HepG2 (cell line): ENCODE data around the gene EPHA10. TPM values are rescaled to one million over a fixed set of nuclear protein-coding genes. Genes with fewer than 3 reads are reported as not detected.

Experiments used
- ARID4A ChIP-seq: sonication (generic); formaldehyde crosslinking; IDR thresholded peaks from 2 replicates; pipeline ENCODE4 v1.5.0; 2020; ENCODE audit warnings: mild to moderate bottlenecking, missing genetic modification reagents, borderline replicate concordance
- FOXM1 ChIP-seq: sonication (generic); formaldehyde crosslinking; IDR thresholded peaks from 2 replicates; pipeline ENCODE4 v1.5.0; 2020; ENCODE audit warnings: missing genetic modification reagents
- MAFF ChIP-seq: IDR thresholded peaks from 2 replicates; pipeline ENCODE4 v1.6.1; 2011; ENCODE audit warnings: low read depth, low read length, improper control_type of control experiment
- PCBP1 ChIP-seq: fragments of 200-400 bp; formaldehyde crosslinking; IDR thresholded peaks from 2 replicates; pipeline ENCODE4 v1.6.1; 2017; ENCODE audit warnings: mild to moderate bottlenecking, low read depth, low read length, borderline replicate concordance
- SAP130 ChIP-seq: IDR thresholded peaks from 2 replicates; pipeline ENCODE4 v1.6.1; 2016; ENCODE audit warnings: low read depth
- SATB2 ChIP-seq: sonication (generic); formaldehyde crosslinking; IDR thresholded peaks from 2 replicates; pipeline ENCODE4 v1.5.0; 2020; ENCODE audit warnings: missing genetic modification reagents
- TFDP1 ChIP-seq: IDR thresholded peaks from 2 replicates; pipeline ENCODE4 v1.6.1; 2016; ENCODE audit warnings: missing compliant biosample characterization, missing genetic modification reagents, borderline replicate concordance
- ZNF136 ChIP-seq: sonication (generic); formaldehyde crosslinking; IDR thresholded peaks from 2 replicates; pipeline ENCODE4 v1.8.1; 2022; ENCODE audit warnings: low read depth, mild to moderate bottlenecking, moderate library complexity, missing genetic modification reagents
- ZNF232 ChIP-seq: sonication (generic); formaldehyde crosslinking; IDR thresholded peaks from 2 replicates; pipeline ENCODE4 v1.4.0; 2020; ENCODE audit warnings: missing genetic modification reagents, borderline replicate concordance
- ZNF281 ChIP-seq: sonication (generic); formaldehyde crosslinking; IDR thresholded peaks from 2 replicates; pipeline ENCODE4 v1.4.0; 2020; ENCODE audit warnings: missing genetic modification reagents, borderline replicate concordance
- ZNF326 ChIP-seq: sonication (generic); formaldehyde crosslinking; IDR thresholded peaks from 2 replicates; pipeline ENCODE4 v1.4.0; 2020; ENCODE audit warnings: missing genetic modification reagents, borderline replicate concordance
- ZNF777 ChIP-seq: sonication (generic); formaldehyde crosslinking; IDR thresholded peaks from 2 replicates; pipeline ENCODE4 v1.4.0; 2020; ENCODE audit warnings: missing genetic modification reagents
- polyA plus RNA-seq, 8 experiments: library from polyadenylated mRNA; depleted of rRNA in 3 of 8; stranded (reverse) in 7 of 8; unstranded in 1 of 8; fragments of >200 nt; fragmentation: Illumina TruSeq in 4 of 8; extraction: Trizol in 4 of 8; gene quantifications; 2 replicates each; pipeline versions ENCODE4 v1.2.1 to v1.2.3, GENCODE V29; 2011 to 2016; ENCODE audit warnings: low read depth in 4 of 8, missing spikeins in 1 of 8, mixed read lengths in 1 of 8; ENCODE audit not compliant: insufficient read depth in 1 of 8
- total RNA-seq, 5 experiments: library from RNA; depleted of rRNA; stranded (reverse); fragments of >200 nt; fragmentation: Illumina TruSeq; extraction: Trizol; gene quantifications; 2 replicates each; pipeline ENCODE4 v1.2.3, GENCODE V29; 2016; ENCODE audit warnings: low read depth in 1 of 5

EPHA10 gene
- total and polyA plus RNA-seq, 2 of the 13 experiments (the other 11 are each of a cell fraction or from before 2014, with no cell fraction given), result 0.11 to 0.58 TPM

- TF ChIP-seq TFDP1 (CRISPR knock-in tag), result no peak
- TF ChIP-seq FOXM1 (CRISPR knock-in tag), result no peak
- no peak for TF ChIP-seq MAFF
- 0 out of 2 replicates have a peak, but pooled peaks have one; percentile 43 for TF ChIP-seq ZNF136
- no peak for TF ChIP-seq ZNF326 (CRISPR knock-in tag)
- TF ChIP-seq SATB2 (CRISPR knock-in tag), result no peak
- TF ChIP-seq ZNF281, result 0 out of 2 replicates have a peak, but pooled peaks have one; percentile 17
- no peak for TF ChIP-seq PCBP1
- TF ChIP-seq SAP130 (CRISPR knock-in tag), result peak; percentile 33; the same call in 1 of the 2 replicates
- TF ChIP-seq ZNF232 (CRISPR knock-in tag), result no peak
- peak; percentile 57 for TF ChIP-seq ZNF777 (CRISPR knock-in tag)
- peak; percentile 10 for TF ChIP-seq ARID4A
These were observed 29.7 kb upstream of the EPHA10 start (continued) for GRCh38 chr1:37794372-37795339.
